ENCODE data around the gene ANKRD13B.
A peak's percentile ranks its signal among the peaks of the same experiment; 100 is the strongest.
"Not testable (repeated sequence)": the region's sequence is repeated elsewhere in the genome, so short reads cannot be mapped to it uniquely, and the experiment has no call there.

Gene ANKRD13B

GRCh38 chr17:29592850-29593551, at the start of gene ANKRD13B:
Gene ANKRD13B, plus strand, starts transcription at chr17:29593132. Its CDS starts 490 bp downstream, at chr17:29593622.
- DNase-seq (ENCODE audit: low read depth in 2 of 2): no peak

GRCh38 chr17:29544066-29544465, 48.9 kb upstream of the ANKRD13B start:
- no peak for DNase-seq (ENCODE audit: low read depth in 2 of 2)

GRCh38 chr17:29546085-29546484, 46.8 kb upstream of the ANKRD13B start:
- no peak for DNase-seq (ENCODE audit: low read depth in 2 of 2)

GRCh38 chr17:29546830-29547229, 46.1 kb upstream of the ANKRD13B start:
- DNase-seq (ENCODE audit: low read depth in 2 of 2): no peak

- DNase-seq (ENCODE audit: low read depth in 2 of 2): no peak
These were observed 43.6 kb upstream of the ANKRD13B start for GRCh38 chr17:29549177-29549923.

- no peak for DNase-seq (ENCODE audit: low read depth in 2 of 2)
These were observed 37.1 kb upstream of the ANKRD13B start for GRCh38 chr17:29555840-29556239.

- DNase-seq (ENCODE audit: low read depth in 2 of 2): no peak
These were observed 35.7 kb upstream of the ANKRD13B start for GRCh38 chr17:29557085-29557738.

- no peak for DNase-seq (ENCODE audit: low read depth in 2 of 2)
These were observed 35.2 kb upstream of the ANKRD13B start for GRCh38 chr17:29557739-29558116.

- DNase-seq (ENCODE audit: low read depth in 2 of 2): not testable (repeated sequence)
These were observed 34.8 kb upstream of the ANKRD13B start for GRCh38 chr17:29558139-29558538.

- no peak for DNase-seq (ENCODE audit: low read depth in 2 of 2)
These were observed 33.3 kb upstream of the ANKRD13B start for GRCh38 chr17:29559640-29560039.

- DNase-seq (ENCODE audit: low read depth in 2 of 2): no peak
These were observed 32.6 kb upstream of the ANKRD13B start for GRCh38 chr17:29560316-29560715.

GRCh38 chr17:29561554-29562517, 31.1 kb upstream of the ANKRD13B start:
- no peak for DNase-seq (ENCODE audit: low read depth in 2 of 2)

- no peak for DNase-seq (ENCODE audit: low read depth in 2 of 2)
These were observed 30.3 kb upstream of the ANKRD13B start for GRCh38 chr17:29562615-29563014.

GRCh38 chr17:29563816-29564215, 29.1 kb upstream of the ANKRD13B start:
- no peak for DNase-seq (ENCODE audit: low read depth in 2 of 2)

GRCh38 chr17:29565643-29566472, 27.1 kb upstream of the ANKRD13B start:
- DNase-seq (ENCODE audit: low read depth in 2 of 2): no peak

GRCh38 chr17:29566473-29567303, 26.2 kb upstream of the ANKRD13B start, which contains the start of gene ABHD15:
Gene ABHD15, minus strand, starts transcription at chr17:29567037. Its CDS starts 71 bp downstream, at chr17:29566966.
- peak in 1 of 2 donors; percentile 17 for DNase-seq (ENCODE audit: low read depth in 2 of 2)

GRCh38 chr17:29567304-29567553, 25.7 kb upstream of the ANKRD13B start:
- no peak for DNase-seq (ENCODE audit: low read depth in 2 of 2)

GRCh38 chr17:29567554-29568330, 25.2 kb upstream of the ANKRD13B start:
- peak; percentile 53 to 64 for DNase-seq (ENCODE audit: low read depth in 2 of 2)

Measured in stimulated activated CD8-positive, alpha-beta memory T cell treated with anti-CD3 and anti-CD28 coated beads, Interleukin-7, amount 100 ng/mL, for 1 hour (primary cell).